Chondrocyte (in vitro differentiated cells): ENCODE results near the gene SMLR1. TPM values are rescaled to one million over a fixed set of nuclear protein-coding genes. Genes with fewer than 3 reads are reported as not detected.
A peak's percentile ranks its signal among the peaks of the same experiment; 100 is the strongest.

Source experiments
- DNase-seq: peaks from one replicate; pipeline ENCODE4 v3.0.0; 2021; ENCODE audit warnings: mixed read lengths, low spot score
- H3K27ac Mint-ChIP-seq: one replicate; pipeline ENCODE4 v1.8.0; 2021; ENCODE audit warnings: mild to moderate bottlenecking, moderate library complexity, mixed read lengths; ENCODE audit not compliant: unreplicated experiment
- H3K27me3 Mint-ChIP-seq: 2 replicates; pipeline ENCODE4 v1.8.0; 2021; ENCODE audit warnings: low read depth, mixed read lengths
- H3K36me3 Mint-ChIP-seq: 2 replicates; pipeline ENCODE4 v1.8.0; 2021; ENCODE audit warnings: low read depth, mixed read lengths
- H3K4me1 Mint-ChIP-seq: 2 replicates; pipeline ENCODE4 v1.8.0; 2021; ENCODE audit warnings: low read depth, mild to moderate bottlenecking, mixed read lengths
- H3K4me3 Mint-ChIP-seq: one replicate; pipeline ENCODE4 v1.8.0; 2021; ENCODE audit warnings: mild to moderate bottlenecking, moderate library complexity, mixed read lengths; ENCODE audit not compliant: unreplicated experiment
- H3K9me3 Mint-ChIP-seq: 2 replicates; pipeline ENCODE4 v1.8.0; 2021; ENCODE audit warnings: low read depth, mixed read lengths
- CTCF ChIP-seq: fragments of 200-600 bp; sonication (generic); IDR thresholded peaks from 2 replicates; pipeline ENCODE4 v1.5.0; 2021; ENCODE audit warnings: antibody characterized with exemption, mild to moderate bottlenecking, moderate library complexity
- long read RNA-seq: library from polyadenylated mRNA; stranded (forward); transcript quantifications from one replicate; pipeline ENCODE4 v2.0.0, GENCODE V29; 2021
- total RNA-seq: library from RNA; stranded (reverse); gene quantifications from 3 replicates; pipeline ENCODE4 v1.2.1, GENCODE V29; 2021

SMLR1 gene
- not detected in 3 replicates for total RNA-seq
- long read RNA-seq = 0 reads

GRCh38 chr6:130827247-130828149 lies at the start of gene SMLR1:
Gene SMLR1, plus strand, starts transcription at chr6:130827406. Its CDS starts 8 bp downstream, at chr6:130827414.
- no peak within 1 kb of the TSS for H3K4me3 Mint-ChIP-seq
- no peak for TF ChIP-seq CTCF
- H3K4me1 Mint-ChIP-seq = no peaks in the 10 kb centered on the region
- H3K27ac Mint-ChIP-seq = no peak within 1 kb of the TSS
- H3K27me3 Mint-ChIP-seq = no peaks in the 10 kb centered on the region
- H3K9me3 Mint-ChIP-seq = no peaks in the 10 kb centered on the region
- no peaks in the 10 kb centered on the region for H3K36me3 Mint-ChIP-seq
- DNase-seq = no peak

DNA sequence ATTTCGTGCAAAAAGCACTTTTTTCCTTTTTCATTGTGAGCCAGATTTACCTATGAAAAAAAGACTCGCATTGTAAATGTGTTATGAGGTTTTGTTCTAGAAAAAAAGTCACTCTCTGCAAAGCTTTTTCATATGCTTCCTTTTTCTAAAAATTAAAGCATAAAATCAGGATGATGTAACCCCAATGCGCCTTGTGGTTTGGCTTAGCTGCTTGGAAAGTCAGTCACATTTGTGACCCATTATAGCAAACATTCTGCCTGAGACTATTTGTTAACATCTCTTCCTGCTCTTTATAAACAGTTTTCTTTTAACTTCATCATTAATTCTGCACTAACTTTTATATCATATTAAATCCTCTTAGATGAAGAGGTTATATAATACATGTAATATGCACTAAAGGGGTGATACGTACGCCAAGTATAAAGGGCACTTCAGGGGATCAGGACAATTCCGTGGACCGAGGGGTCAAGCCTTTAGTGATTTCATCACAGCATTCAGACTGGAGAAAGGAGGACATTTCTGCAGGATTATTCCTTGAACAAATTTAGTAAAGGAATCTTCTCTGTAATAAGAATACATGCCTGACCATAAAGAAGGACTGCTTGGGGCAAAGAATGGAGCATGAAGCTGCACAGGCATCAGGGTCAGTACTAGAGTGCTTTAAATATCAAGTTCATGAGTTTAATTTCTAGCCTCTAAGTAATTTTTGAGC lies 48.1 kb upstream of the SMLR1 start:
- H3K27ac Mint-ChIP-seq = peak overlapping the region; percentile 50
- peaks cover 34% of the 10 kb centered on the region for H3K4me1 Mint-ChIP-seq
- peaks cover 2% of the 10 kb centered on the region for H3K36me3 Mint-ChIP-seq
- no peaks in the 10 kb centered on the region for H3K27me3 Mint-ChIP-seq
- no peak for DNase-seq
- peaks cover 8% of the 10 kb centered on the region for H3K9me3 Mint-ChIP-seq
- TF ChIP-seq CTCF = no peak
- no peak overlapping the region for H3K4me3 Mint-ChIP-seq

DNA sequence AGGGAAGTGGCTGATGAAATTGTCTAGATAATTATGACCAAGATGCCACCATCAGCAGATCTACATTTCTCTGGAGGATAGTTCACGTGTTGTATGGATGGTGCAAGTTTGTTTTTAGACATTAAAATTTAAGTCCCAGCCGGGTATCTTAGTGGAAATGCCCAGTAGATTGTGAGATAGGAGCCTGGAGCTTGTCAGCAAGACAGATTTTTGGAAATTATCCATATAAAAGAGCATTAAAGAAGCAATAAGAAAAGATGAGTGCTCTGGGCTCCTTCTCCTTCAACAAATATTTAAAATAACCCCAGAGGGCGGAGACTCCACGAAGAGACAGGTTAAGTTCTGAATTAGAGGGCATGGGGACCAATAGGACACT lies 47.6 kb upstream of the SMLR1 start:
- Mint-ChIP-seq H3K36me3 (peaks cover 2% of the 10 kb centered on the region), H3K4me3 (no peak overlapping the region), H3K27me3 (no peaks in the 10 kb centered on the region), H3K4me1 (peaks cover 34% of the 10 kb centered on the region), H3K27ac (peak overlapping the region; percentile 3), H3K9me3 (peaks cover 8% of the 10 kb centered on the region)
- TF ChIP-seq CTCF = no peak
- DNase-seq = no peak

- no peak for DNase-seq
- Mint-ChIP-seq H3K4me1 (peaks cover 34% of the 10 kb centered on the region), H3K27me3 (no peaks in the 10 kb centered on the region), H3K4me3 (no peak overlapping the region), H3K36me3 (peaks cover 2% of the 10 kb centered on the region), H3K27ac (no peak overlapping the region), H3K9me3 (peaks cover 8% of the 10 kb centered on the region)
- no peak for TF ChIP-seq CTCF
These were observed 47.1 kb upstream of the SMLR1 start for GRCh38 chr6:130780122-130780521.

DNA sequence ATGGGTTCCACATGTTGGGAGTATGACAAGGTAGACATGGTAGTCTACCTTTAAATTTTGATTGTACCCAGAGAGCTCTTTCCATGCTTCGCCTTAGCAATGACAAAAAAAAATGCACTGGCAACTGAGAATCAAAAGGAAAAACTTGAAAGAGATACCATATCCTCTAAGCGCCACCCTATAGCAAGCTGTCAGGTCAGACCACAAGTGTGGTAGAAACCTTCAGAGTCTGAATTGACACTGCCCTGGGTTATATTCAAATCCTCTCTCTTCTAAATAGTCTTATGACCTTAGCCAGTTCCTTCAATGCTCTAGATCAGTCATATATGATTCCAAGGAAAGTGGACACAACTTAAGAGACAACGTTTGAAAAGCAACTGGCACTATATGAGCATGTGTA lies 45.6 kb upstream of the SMLR1 start:
- peaks cover 31% of the 10 kb centered on the region for H3K4me1 Mint-ChIP-seq
- peaks cover 2% of the 10 kb centered on the region for H3K36me3 Mint-ChIP-seq
- peaks cover 11% of the 10 kb centered on the region for H3K9me3 Mint-ChIP-seq
- H3K4me3 Mint-ChIP-seq = no peak overlapping the region
- TF ChIP-seq CTCF = no peak
- DNase-seq = no peak
- H3K27me3 Mint-ChIP-seq = no peaks in the 10 kb centered on the region
- no peak overlapping the region for H3K27ac Mint-ChIP-seq
